ENCODE measurements around the gene MAP3K8. TPM values are rescaled to one million over a fixed set of nuclear protein-coding genes. Genes with fewer than 3 reads are reported as not detected.

MAP3K8 gene
- total RNA-seq, 1 donor from 2014 or later = 42.8 TPM

Other genes starting within 250 kb of the MAP3K8 start
- 37.4 TPM for gene MTPAP, start 84.9 kb upstream of the MAP3K8 start, total RNA-seq
- gene LYZL2, start 195.6 kb downstream of the MAP3K8 start, total RNA-seq = not detected